HFF-Myc (cell line): ENCODE measurements around the gene FHIT.

Experiments used
- DNase-seq: peaks from one replicate; pipeline ENCODE4 v3.0.0-alpha.2; 2011; ENCODE audit warnings: low read depth; ENCODE audit errors: extremely low read depth
- H3K4me3 ChIP-seq: replicated peaks from 2 replicates; pipeline ENCODE4 v1.5.1; 2011; ENCODE audit warnings: low read depth, mild to moderate bottlenecking, control low read depth, low read length
- TF ChIP-seq, protein P1 (sequence below): IDR thresholded peaks from 2 replicates; pipeline ENCODE4 v1.5.1; 2012; ENCODE audit warnings: mild to moderate bottlenecking, low read depth, low read length, control low read depth; ENCODE audit errors: missing control alignments

FHIT gene

DNA sequence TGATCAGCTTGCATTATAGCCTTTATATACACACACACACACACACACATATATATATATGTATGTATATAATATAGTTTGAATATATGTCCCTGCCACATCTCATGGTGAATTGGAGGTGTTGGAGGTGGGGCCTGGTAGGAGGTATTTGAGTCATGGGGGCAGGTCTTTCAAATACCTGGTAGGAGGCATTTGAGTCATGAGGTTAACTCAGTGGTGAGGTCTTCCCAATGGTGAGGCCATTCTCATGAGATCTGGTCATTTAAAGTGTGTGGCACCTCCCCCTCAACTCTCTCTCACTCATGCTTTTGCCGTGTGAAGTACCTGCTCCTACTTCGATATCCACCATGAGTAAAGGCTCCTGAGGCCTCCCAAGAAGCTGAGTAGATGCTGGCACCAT lies 27.5 kb upstream of the FHIT start:
- TF ChIP-seq, protein P1, sequence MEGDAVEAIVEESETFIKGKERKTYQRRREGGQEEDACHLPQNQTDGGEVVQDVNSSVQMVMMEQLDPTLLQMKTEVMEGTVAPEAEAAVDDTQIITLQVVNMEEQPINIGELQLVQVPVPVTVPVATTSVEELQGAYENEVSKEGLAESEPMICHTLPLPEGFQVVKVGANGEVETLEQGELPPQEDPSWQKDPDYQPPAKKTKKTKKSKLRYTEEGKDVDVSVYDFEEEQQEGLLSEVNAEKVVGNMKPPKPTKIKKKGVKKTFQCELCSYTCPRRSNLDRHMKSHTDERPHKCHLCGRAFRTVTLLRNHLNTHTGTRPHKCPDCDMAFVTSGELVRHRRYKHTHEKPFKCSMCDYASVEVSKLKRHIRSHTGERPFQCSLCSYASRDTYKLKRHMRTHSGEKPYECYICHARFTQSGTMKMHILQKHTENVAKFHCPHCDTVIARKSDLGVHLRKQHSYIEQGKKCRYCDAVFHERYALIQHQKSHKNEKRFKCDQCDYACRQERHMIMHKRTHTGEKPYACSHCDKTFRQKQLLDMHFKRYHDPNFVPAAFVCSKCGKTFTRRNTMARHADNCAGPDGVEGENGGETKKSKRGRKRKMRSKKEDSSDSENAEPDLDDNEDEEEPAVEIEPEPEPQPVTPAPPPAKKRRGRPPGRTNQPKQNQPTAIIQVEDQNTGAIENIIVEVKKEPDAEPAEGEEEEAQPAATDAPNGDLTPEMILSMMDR = no peak
- no peak for DNase-seq
- H3K4me3 ChIP-seq = no peak overlapping the region

GRCh38 chr3:61277411-61277810 lies 26.2 kb upstream of the FHIT start:
- H3K4me3 ChIP-seq = no peak overlapping the region
- TF ChIP-seq, protein P1 = no peak
- DNase-seq = no peak

- TF ChIP-seq, protein P1 = no peak
- DNase-seq = no peak
- H3K4me3 ChIP-seq = no peak overlapping the region
These were observed 18.2 kb upstream of the FHIT start for GRCh38 chr3:61269435-61269834.

GRCh38 chr3:61268644-61269043 lies 17.4 kb upstream of the FHIT start:
- no peak overlapping the region for H3K4me3 ChIP-seq
- TF ChIP-seq, protein P1 = no peak
- no peak for DNase-seq

GRCh38 chr3:61264281-61264680 lies 13.0 kb upstream of the FHIT start:
- H3K4me3 ChIP-seq = no peak overlapping the region
- TF ChIP-seq, protein P1 = no peak
- no peak for DNase-seq

GRCh38 chr3:61257148-61257547 lies 5.9 kb upstream of the FHIT start:
- TF ChIP-seq, protein P1 = no peak
- DNase-seq = no peak
- no peak overlapping the region for H3K4me3 ChIP-seq

GRCh38 chr3:61253756-61254155 lies 2.5 kb upstream of the FHIT start:
- DNase-seq = no peak
- H3K4me3 ChIP-seq = no peak overlapping the region
- TF ChIP-seq, protein P1 = no peak
